Endometrium (tissue), 2 donors: ENCODE measurements around the gene VCAN.

Experiments
- FAIRE-seq: peaks from 2 replicates; lab custom pipeline; 2012; peaks lifted over from hg19 to GRCh38; lab: Jason Lieb, UNC
- donor health status: control.
- donor health status: control.

VCAN gene

GRCh38 chr5:83568186-83568585 lies 96.6 kb downstream of the VCAN start:
- no peak for FAIRE-seq

- FAIRE-seq: no peak
These were observed 99.4 kb downstream of the VCAN start for GRCh38 chr5:83570916-83571315.

- no peak for FAIRE-seq
These were observed 100.7 kb downstream of the VCAN start for GRCh38 chr5:83572271-83572670.

- FAIRE-seq: no peak
These were observed 104.8 kb downstream of the VCAN start for GRCh38 chr5:83576341-83576740.

GRCh38 chr5:83577036-83577636 lies 105.6 kb downstream of the VCAN start:
- FAIRE-seq: no peak

GRCh38 chr5:83583859-83584258 lies 112.3 kb downstream of the VCAN start:
- FAIRE-seq: no peak

- no peak for FAIRE-seq
These were observed 115.6 kb downstream of the VCAN start for GRCh38 chr5:83586874-83587776.

- no peak for FAIRE-seq
These were observed 118.2 kb downstream of the VCAN start for GRCh38 chr5:83589786-83590185.

GRCh38 chr5:83590966-83591365 lies 119.4 kb downstream of the VCAN start:
- FAIRE-seq: no peak

- FAIRE-seq: no peak
These were observed 123.7 kb downstream of the VCAN start for GRCh38 chr5:83595217-83595616.

GRCh38 chr5:83608122-83608521 lies 136.6 kb downstream of the VCAN start:
- FAIRE-seq: no peak

- FAIRE-seq: no peak
These were observed 143.3 kb downstream of the VCAN start for GRCh38 chr5:83614841-83615240.

GRCh38 chr5:83628360-83628759 lies 156.8 kb downstream of the VCAN start:
- FAIRE-seq: peak; percentile 93
